ENCODE results near the gene TESK1. TPM values are rescaled to one million over a fixed set of nuclear protein-coding genes. Genes with fewer than 3 reads are reported as not detected.
"Not testable (repeated sequence)": the region's sequence is repeated elsewhere in the genome, so short reads cannot be mapped to it uniquely, and the experiment has no call there.

TESK1 gene
- total RNA-seq, 1 donor from 2014 or later, result 70.2 TPM

GRCh38 chr9:35593581-35593980, 11.5 kb upstream of the TESK1 start:
- TF ChIP-seq CTCF (IDR thresholded peaks at IDR 0.05), result no peak
- peaks cover 0 to 2% of the 10 kb centered on the region in 2 donors for H3K4me1 ChIP-seq
- H3K9me3 ChIP-seq, result peaks cover 0 to 20% of the 10 kb centered on the region in 2 donors
- H3K27ac ChIP-seq, result no peak overlapping the region
- H3K27me3 ChIP-seq, result no peaks in the 10 kb centered on the region
- DNase-seq (ENCODE audit: low spot score in 2 of 2), result no peak
- intact Hi-C loops (cut with DNase I), result no loop called here
- H3K4me3 ChIP-seq, result no peak overlapping the region
- no peaks in the 10 kb centered on the region for H3K36me3 ChIP-seq

- Histone ChIP-seq H3K27me3 (no peaks in the 10 kb centered on the region), H3K4me3 (no peak overlapping the region), H3K27ac (no peak overlapping the region), H3K4me1 (peaks cover 3 to 7% of the 10 kb centered on the region in 2 donors), H3K36me3 (no peaks in the 10 kb centered on the region), H3K9me3 (peaks cover 0 to 20% of the 10 kb centered on the region in 2 donors)
- TF ChIP-seq CTCF (IDR thresholded peaks at IDR 0.05), result no peak
- intact Hi-C loops (cut with DNase I), result no loop called here
- no peak for DNase-seq (ENCODE audit: low spot score in 2 of 2)
Observed at GRCh38 chr9:35594471-35594870, 10.6 kb upstream of the TESK1 start.

GRCh38 chr9:35596907-35597306, 8.2 kb upstream of the TESK1 start:
- H3K9me3 ChIP-seq, result peaks cover 0 to 20% of the 10 kb centered on the region in 2 donors
- H3K4me3 ChIP-seq; H3K27ac ChIP-seq; DNase-seq (ENCODE audit: low spot score in 2 of 2); H3K36me3 ChIP-seq; intact Hi-C loops (cut with DNase I); H3K27me3 ChIP-seq: not testable (repeated sequence)
- H3K4me1 ChIP-seq, result peaks cover 3 to 15% of the 10 kb centered on the region in 2 donors

GRCh38 chr9:35598866-35599590, 6.0 kb upstream of the TESK1 start:
- H3K27me3 ChIP-seq, result no peaks in the 10 kb centered on the region
- no peak for DNase-seq (ENCODE audit: low spot score in 2 of 2)
- H3K4me1 ChIP-seq, result peaks cover 7 to 21% of the 10 kb centered on the region in 2 donors
- TF ChIP-seq CTCF (IDR thresholded peaks at IDR 0.05), result no peak
- no peaks in the 10 kb centered on the region for H3K36me3 ChIP-seq
- H3K27ac ChIP-seq, result no peak overlapping the region
- no peak overlapping the region for H3K4me3 ChIP-seq
- intact Hi-C loops (cut with DNase I), result no loop called here
- peaks cover 0 to 2% of the 10 kb centered on the region in 2 donors for H3K9me3 ChIP-seq

- Histone ChIP-seq H3K27ac (no peak overlapping the region), H3K27me3 (no peaks in the 10 kb centered on the region), H3K4me3 (no peak overlapping the region), H3K36me3 (no peaks in the 10 kb centered on the region), H3K9me3 (no peaks in the 10 kb centered on the region), H3K4me1 (peaks cover 7 to 21% of the 10 kb centered on the region in 2 donors)
- intact Hi-C loops (cut with DNase I), result loop anchor here (5.0 kb wide), 1 partner anchor 127 kb away; no protein-coding TSS in a partner anchor
- no peak for TF ChIP-seq CTCF (IDR thresholded peaks at IDR 0.05)
- DNase-seq (ENCODE audit: low spot score in 2 of 2), result no peak
Observed at GRCh38 chr9:35599763-35600604, 5.1 kb upstream of the TESK1 start.
